Measurements from ENCODE around the gene ELFN2. TPM values are rescaled to one million over a fixed set of nuclear protein-coding genes. Genes with fewer than 3 reads are reported as not detected.

Gene ELFN2
- total and polyA plus RNA-seq, 2 of the 13 experiments (the other 11 are each of a cell fraction or from before 2014, with no cell fraction given), result 0.01 TPM; not detected in 1

- TF ChIP-seq AHDC1 (CRISPR knock-in tag; IDR thresholded peaks at IDR 0.05; ENCODE audit: borderline replicate concordance) (peak; percentile 67; the same call in 1 of the 2 replicates), ZFP36L2 (CRISPR knock-in tag; IDR thresholded peaks at IDR 0.05) (no peak), SP140L (CRISPR knock-in tag; IDR thresholded peaks at IDR 0.05; ENCODE audit: borderline replicate concordance) (no peak), ZFYVE20 (CRISPR knock-in tag; IDR thresholded peaks at IDR 0.05; ENCODE audit: borderline replicate concordance, low read depth) (no peak), TCF7 (IDR thresholded peaks at IDR 0.05; ENCODE audit: low read depth) (peak; percentile 70; the same call in 1 of the 2 replicates), DPF2 (CRISPR knock-in tag; IDR thresholded peaks at IDR 0.05; ENCODE audit: borderline replicate concordance, low read depth) (peak; percentile 83), ZNF83 (CRISPR knock-in tag; IDR thresholded peaks at IDR 0.05; ENCODE audit: borderline replicate concordance) (no peak), SKIL (CRISPR knock-in tag; IDR thresholded peaks at IDR 0.05; ENCODE audit: borderline replicate concordance) (peak; percentile 63; the same call in 1 of the 2 replicates), EHMT2 (IDR thresholded peaks at IDR 0.05; ENCODE audit: borderline replicate concordance, low read depth, low read length) (no peak), ZNF557 (CRISPR knock-in tag; IDR thresholded peaks at IDR 0.05) (no peak), NCOA2 (CRISPR knock-in tag; IDR thresholded peaks at IDR 0.05) (peak; percentile 49; the same call in 1 of the 2 replicates), MLX (CRISPR knock-in tag; IDR thresholded peaks at IDR 0.05) (peak; percentile 59), ZNF800 (CRISPR knock-in tag; IDR thresholded peaks at IDR 0.05) (no peak), ZNF280B (CRISPR knock-in tag; IDR thresholded peaks at IDR 0.05; ENCODE audit: borderline replicate concordance) (no peak), SMAD3 (CRISPR knock-in tag; IDR thresholded peaks at IDR 0.05) (peak; percentile 54; the same call in 1 of the 2 replicates)
These were observed 27.8 kb upstream of the ELFN2 start (continued) for GRCh38 chr22:37454857-37455686.

Data from HepG2 (cell line).